Upper lobe of left lung (tissue), 4 donors: ENCODE data around the gene GALNT14.

Source experiments
- EP300 ChIP-seq, 4 donors: sonication (generic); formaldehyde crosslinking; IDR thresholded peaks; one replicate each; pipeline ENCODE4 v1.5.1; 2017; ENCODE audit warnings: antibody characterized with exemption in 4 of 4, control low read depth in 2 of 4
- POLR2A ChIP-seq, 4 donors: fragments of 450-650 bp; IDR thresholded peaks; one replicate each; pipeline ENCODE4 v1.5.1; 2016 to 2017; ENCODE audit warnings: antibody characterized with exemption in 4 of 4, mild to moderate bottlenecking in 2 of 4
- TF ChIP-seq, protein P1 (sequence below), 6 experiments: fragments of 450-650 bp in 4 of 6; fragments of 200-600 bp in 2 of 6; sonication (generic) in 2 of 6; IDR thresholded peaks; one replicate each; pipeline ENCODE4 v1.5.1; 2016 to 2019; ENCODE audit warnings: antibody characterized with exemption in 6 of 6

DNA sequence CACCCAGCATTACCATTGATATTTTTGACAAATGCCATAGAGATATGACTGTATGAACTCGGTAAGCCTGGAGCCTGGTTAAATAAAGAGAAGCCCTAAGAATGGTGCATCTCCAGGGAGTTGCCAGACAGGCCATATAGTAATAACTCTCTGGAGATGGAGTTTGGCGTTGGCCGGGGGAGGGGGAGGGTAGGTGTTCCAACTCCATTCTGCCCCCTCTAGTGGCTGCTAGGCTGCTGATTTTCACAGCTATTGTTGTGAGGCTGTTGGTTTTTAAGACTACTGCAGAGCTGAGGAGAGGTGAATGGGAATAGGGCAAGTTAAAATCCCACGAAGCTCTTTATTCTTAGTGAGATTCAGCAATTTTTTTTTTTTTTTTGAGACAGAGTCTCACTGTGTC, 99.9 kb downstream of the GALNT14 start:
- TF ChIP-seq, protein P1, sequence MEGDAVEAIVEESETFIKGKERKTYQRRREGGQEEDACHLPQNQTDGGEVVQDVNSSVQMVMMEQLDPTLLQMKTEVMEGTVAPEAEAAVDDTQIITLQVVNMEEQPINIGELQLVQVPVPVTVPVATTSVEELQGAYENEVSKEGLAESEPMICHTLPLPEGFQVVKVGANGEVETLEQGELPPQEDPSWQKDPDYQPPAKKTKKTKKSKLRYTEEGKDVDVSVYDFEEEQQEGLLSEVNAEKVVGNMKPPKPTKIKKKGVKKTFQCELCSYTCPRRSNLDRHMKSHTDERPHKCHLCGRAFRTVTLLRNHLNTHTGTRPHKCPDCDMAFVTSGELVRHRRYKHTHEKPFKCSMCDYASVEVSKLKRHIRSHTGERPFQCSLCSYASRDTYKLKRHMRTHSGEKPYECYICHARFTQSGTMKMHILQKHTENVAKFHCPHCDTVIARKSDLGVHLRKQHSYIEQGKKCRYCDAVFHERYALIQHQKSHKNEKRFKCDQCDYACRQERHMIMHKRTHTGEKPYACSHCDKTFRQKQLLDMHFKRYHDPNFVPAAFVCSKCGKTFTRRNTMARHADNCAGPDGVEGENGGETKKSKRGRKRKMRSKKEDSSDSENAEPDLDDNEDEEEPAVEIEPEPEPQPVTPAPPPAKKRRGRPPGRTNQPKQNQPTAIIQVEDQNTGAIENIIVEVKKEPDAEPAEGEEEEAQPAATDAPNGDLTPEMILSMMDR (IDR thresholded peaks at IDR 0.05), result no peak
- TF ChIP-seq EP300 (IDR thresholded peaks at IDR 0.05), result no peak
- no peak for TF ChIP-seq POLR2A (IDR thresholded peaks at IDR 0.05)
